ENCODE measurements around the gene ITK.
"Not testable (repeated sequence)": the region's sequence is repeated elsewhere in the genome, so short reads cannot be mapped to it uniquely, and the experiment has no call there.

The ITK gene

DNA sequence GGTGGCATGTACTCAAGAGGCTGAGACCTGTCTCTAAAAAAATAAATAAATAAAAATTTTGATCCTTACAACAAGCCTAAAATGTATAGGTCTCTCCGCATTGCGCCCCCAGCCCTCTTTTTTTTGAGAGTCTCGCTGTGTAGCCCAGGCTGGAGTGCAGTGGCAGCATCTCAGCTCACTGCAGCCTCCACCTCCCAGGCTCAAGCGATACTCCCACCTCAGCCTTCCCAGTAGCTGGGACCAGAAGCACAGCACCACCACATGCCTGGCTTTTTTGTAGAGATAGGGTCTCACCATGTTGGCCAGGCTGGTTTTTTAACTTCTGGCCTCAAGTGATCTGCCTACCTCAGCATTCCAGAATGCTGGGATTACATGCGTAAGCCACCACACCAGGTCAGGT, 12.4 kb upstream of the ITK start:
- DNase-seq (ENCODE audit: low spot score) = no peak

DNA sequence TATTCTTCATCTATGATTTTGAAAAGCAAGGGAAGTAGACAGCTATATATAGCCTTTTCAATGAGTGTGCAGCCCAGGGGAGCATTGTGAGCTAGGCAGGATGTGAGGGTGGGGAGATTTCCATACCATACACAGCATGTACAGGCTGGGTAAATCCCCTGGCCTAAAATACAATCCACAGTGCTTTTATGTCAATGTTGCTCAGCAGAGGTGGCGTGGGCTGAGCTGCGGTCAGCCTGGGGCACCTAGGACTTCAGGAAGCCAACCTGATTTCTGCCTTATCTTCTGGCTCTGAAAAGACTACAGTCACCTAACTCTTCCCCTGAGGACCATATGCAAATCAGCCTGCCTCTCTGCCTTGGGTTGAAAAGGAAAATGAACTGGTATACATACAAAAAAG, 8.2 kb upstream of the ITK start:
- no peak for DNase-seq (ENCODE audit: low spot score)

DNA sequence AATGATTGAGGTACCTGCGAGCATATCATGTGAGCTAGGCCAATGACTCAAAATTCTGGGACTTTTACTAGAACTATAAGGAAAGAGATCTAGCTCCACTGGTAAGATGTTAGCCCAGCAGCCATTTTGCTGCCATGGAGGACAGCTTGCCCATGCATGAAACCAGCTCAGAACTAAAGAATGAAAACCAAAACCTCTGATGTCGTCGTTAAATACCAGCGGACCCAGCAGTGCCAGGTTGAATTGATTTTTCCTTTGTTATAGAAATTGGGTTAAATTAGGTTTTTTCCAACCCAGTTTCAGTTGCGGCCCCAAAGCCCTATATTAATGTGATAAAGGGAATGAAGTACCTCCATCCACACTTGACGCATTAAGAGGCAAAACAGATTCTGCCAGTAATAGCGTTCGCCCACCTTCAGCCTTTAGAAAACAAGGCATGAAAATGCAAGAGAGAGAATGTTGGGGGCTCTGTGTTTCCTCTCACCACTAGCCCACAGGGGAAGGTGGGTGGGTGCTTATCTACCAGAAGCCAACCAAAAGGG, 5.5 kb upstream of the ITK start:
- no peak for DNase-seq (ENCODE audit: low spot score)

DNA sequence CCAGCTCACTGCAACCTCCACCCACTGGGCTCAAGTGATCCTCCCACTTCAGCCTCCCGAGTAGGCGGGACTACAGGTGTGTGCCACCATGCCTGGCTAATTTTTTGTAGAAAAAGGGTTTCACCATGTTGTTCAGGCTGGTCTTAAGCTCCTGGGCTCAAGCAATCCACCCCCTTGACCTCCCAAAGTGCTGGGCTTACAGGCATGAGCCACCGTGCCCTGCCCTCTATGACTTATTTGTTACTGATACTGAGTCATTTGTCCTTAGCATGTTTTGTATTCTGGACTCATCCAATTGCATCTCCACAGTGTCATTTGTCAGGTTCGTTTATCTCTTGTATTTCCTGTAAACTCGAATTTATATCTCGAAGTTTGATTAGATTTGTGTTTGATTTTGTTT, 2.7 kb upstream of the ITK start:
- DNase-seq (ENCODE audit: low spot score) = no peak

DNA sequence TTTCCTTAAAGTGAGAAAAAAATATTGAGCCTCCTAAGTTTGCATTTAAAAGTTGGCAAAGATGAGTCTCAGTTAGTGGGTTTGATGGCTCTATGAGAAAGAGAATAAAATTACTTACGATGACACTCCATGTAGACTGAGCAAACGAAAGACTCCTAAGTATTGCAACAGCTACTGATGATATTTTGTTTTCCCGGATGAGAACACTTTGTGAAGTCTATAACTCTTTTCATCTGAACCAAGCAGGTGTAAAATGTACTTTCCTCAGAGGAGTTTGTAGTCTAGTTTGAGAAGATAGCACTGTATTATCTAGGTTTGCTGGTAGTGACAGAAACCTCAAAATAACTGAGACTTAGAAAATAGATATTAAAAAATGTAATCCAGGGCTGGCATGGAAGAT, 1.7 kb upstream of the ITK start:
- DNase-seq (ENCODE audit: low spot score) = no peak

DNA sequence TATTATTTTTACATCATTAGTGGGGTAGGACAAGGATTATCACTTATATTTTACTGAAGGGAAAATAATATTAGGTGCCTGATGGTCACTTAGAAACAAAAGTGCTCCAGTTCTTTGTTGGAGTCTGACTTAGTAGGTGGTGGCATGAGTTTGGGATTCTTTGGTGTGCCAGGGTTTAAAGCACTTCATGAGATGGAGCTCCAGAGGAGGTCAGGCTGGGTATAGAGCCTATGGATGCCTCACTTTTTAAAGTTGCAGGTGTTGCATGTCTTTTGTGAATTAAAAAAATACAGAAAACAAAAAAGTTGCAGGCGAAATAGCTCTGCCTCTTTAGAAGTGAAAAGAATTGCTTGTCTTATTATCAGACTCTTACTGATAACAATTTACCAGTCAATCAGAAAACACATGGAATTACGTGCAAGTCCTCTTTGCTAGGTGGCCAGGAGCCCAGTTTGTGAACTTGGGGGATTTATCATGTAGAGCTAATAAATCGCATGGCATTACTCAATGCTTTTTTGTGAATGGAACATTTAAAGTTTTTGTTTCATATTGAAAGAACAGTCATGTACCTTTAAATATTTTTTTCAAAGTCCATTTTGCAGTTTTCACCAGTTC, 1.6 kb downstream of the ITK start:
- DNase-seq (ENCODE audit: low spot score) = no peak

DNA sequence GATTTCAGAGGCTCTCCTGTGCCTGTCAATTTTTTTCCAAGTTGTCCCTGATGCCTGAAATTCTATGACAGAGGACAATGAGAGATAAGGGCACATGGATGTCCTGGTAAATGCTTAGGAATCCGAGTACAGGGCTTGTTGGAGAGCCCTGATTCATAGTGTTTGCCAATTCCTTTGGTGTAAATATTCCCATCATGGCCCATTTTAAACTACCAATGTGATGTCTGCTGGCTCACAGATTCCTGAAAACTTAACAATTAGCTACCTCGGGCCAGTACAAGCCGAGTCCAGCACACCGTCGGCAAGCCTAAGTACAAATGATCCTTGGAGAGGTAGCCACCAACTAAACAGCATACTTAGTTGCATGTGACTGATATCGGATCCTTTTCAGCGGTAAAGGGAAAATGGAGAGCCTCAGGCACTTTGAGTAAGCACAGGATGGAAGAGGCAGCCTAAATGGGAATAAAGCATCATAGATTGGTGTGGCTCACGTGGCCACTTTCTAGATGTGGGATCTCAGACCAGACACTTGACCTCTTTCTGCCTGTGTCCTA, 3.6 kb downstream of the ITK start:
- DNase-seq (ENCODE audit: low spot score) = no peak

DNA sequence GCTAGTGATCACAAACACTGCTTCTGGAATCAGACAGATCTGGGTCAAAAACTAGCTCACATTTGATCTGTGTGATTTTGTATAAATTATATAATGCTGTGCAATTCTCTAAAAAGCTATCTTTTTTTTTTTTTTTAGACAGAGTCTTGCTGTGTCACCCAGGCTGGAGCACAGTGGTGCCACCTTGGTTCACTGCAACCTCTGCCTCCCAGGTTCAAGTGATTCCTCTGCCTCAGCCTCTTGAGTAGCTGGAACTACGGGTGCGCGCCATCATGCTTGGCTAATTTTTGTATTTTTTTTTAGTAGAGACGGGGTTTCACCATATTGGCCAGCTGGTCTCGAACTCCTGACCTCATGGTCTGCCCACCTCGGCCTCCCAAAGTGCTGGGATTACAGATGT, 4.5 kb downstream of the ITK start:
- not testable (repeated sequence) for DNase-seq (ENCODE audit: low spot score)

DNA sequence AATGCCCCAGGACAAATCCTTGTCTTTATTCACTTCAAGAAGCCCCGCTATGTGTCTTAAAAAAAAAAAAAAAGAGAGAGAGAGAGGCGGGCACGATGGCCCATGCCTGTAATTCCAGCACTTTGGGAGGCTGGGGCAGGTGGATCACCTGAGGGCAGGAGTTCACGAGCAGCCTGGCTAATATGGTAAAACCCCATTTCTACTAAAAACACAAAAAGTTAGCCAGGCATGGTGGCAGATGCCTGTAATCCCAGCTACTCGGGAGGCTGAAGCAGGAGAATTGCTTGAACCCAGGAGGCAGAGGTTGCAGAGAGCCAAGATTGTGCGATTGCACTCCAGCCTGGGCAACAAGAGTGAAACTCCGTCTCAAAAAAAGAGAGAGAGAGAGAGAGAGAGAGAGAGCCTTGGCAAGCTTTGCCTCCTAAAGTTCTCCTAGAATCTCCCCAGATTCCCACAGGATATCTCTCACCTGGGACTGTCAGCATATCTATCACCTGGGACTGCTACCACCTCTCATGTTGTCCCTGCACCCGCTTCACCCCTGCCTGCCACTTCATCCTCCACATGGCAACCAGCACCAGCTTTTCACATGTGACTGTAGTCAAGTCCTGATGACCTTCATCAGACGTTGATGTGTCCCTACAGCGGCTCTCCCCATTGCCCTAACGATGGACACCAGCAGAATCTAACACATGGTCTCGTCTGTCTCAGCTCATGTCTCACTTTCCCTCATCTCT, 5.8 kb downstream of the ITK start:
- no peak for DNase-seq (ENCODE audit: low spot score)

DNA sequence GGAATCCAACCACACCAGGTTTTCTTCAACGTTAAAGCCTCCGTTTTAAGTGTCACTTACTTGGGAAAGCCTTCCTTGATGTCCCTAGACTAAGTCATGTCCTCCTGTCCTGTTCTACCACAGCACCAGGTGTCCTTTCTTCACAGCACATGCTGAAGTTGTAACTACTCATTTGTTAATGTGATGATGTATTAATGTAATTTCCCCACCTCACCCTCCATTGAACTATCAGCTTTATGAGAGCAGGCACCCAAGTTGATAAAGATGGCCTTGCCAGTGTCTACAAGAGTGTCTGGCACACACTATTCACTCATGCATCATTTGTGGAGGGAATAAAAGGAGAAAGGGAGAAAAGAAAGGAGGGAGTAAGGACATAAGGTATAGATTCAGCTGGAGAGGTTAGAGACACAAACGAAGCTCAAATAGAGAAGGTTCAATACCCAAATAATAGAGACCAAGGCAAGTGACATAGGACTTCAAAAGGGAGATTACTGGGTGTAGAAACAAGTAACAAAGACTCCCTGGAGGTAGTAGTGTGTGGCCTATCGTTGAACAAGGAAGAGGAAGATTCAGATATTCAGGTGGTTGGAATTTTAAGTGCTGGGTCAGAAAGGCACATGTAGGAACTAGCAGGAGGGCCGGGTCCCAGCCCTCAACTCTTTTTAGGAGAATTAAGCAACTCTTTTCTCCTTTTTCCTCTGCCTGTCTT, 6.6 kb downstream of the ITK start:
- no peak for DNase-seq (ENCODE audit: low spot score)

DNA sequence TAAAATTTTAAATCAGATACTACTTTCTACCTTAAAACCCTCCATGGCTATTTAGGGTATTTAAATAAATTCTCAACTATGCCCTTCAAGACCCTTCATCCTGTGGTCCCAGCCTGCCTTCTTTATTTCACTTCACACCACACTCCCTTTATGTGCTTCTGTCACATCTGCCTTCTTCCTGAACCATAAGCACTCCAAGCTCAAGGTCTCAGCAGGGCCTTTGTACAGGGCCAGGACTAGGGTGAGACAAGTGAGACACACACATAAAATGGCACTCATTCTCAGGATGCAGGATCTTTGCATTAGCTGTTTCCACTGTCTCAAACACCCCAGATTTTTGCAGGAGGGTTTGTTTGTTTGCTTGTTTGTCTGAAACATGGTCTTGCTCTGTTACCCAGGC, 7.6 kb downstream of the ITK start:
- DNase-seq (ENCODE audit: low spot score) = no peak

DNA sequence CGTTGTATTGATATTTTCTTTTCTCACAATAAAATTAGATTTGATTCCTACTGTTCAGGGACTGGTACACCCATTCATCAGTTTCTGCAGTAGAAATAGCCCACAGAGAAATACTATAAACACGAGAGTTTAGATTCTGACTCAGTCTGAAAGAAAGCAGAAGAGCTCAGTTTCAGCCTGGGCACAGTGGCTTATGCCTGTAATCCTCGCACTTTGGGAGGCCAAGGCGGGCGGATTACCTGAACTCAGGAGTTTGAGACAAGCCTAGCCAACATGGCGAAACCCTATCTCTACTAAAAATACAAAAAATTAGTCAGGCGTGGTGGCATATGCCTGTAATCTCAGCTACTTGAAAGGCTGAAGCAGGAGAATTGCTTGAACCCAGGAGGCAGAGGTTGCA, 8.6 kb downstream of the ITK start:
- DNase-seq (ENCODE audit: low spot score) = no peak

DNA sequence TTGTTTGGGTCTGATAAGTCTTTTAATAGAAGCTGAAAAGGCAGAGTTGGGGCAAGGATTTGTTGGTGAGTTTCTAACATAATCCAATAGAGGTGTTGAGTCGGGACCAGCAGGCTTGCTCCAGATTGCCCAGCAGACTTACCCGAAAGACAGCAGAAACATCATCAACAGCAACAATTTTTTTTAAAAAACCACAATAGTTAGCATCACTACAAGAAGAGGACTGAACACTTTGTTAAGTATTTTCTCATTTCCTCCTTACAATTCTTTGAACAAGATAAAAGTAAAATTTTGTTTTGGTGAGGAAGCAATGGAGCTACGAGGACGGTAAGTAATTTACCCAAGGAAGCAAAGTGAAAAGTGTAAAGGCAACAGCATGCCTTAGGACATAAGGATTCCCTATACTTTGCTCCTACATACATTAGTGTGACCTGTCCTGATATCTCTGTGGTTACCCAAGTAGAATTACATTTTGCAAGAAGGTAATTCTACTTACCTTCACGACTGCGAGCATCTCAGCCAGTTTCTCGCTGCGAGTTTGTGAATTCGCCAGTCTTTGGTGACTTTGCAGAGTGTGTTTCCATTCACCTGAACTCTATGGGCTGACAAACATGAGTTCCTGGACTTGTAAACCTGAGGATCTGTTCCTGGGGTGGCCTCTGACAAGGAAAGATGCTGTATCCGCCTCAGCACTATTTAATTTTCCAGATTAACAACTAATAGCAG, 13.2 kb downstream of the ITK start:
- no peak for DNase-seq (ENCODE audit: low spot score)

DNA sequence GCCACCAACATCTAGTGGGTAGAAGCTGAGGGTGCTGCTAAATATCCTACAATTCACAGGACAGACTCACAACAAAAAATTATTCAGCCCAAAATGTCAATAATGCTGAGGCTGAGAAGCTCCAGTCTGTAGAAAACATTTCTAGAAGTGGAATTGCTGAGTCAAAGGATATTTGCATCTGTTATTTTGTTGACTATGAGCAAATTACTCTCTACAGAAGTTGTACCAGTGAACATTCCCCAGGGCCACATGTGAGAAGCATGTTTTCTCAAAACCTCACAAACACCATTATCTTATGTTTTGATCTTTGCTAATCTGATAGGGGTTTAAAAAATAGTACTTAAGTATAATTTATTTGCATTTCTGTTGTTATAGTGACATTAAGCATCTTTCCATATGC, 15.4 kb downstream of the ITK start:
- DNase-seq (ENCODE audit: low spot score) = no peak

DNA sequence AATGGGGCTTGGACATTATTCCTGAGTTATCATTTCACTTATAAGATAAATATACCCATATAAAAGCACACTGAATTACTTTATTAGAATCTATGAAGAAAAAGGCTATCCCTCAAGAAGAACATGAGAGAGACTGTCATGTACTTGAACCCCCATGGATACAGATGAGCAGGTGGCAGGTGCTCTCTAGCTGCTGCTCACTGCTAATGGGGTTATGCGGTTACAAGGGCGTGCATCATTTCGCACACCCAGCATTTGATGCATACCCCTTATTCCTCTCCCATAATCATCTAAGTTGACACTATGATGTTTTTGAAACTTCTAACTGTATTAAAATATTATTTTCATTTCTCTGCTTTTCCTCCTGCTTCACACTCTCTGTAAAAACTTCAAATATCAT, 16.4 kb downstream of the ITK start:
- no peak for DNase-seq (ENCODE audit: low spot score)

DNA sequence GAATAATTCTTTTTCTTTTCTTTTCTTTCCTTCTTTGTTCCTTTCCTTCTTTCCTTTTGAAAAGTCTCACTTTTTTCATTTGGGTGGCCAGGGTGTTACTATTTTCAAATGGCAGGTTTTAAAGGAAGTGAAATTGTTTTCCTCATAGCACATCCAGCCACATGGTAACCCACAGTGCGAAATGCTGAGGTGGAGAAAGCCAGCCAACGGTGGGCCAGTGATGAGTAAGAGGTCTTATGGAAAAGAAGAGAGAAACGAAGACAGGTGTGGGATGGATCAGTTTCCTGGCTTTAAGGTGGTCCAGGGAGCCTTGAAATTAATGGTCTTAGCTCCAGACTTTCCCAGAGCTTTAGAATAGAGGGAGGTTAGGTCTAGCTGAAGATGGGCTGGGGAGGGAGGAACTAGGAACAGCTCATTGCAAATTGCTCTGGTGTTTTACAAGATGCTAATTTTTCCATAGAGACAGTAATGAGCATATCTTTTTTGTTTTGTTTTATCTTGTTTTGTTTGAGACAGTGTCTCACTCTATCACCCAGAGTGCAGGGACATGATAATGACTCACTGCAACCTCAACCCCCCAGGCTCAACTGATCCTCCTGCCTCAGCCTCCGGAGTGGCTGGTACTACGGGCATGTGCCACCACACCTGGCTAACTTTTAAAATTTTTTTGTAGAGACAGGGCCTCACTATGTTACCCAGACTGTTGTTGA, 17.8 kb downstream of the ITK start:
- no peak for DNase-seq (ENCODE audit: low spot score)

DNA sequence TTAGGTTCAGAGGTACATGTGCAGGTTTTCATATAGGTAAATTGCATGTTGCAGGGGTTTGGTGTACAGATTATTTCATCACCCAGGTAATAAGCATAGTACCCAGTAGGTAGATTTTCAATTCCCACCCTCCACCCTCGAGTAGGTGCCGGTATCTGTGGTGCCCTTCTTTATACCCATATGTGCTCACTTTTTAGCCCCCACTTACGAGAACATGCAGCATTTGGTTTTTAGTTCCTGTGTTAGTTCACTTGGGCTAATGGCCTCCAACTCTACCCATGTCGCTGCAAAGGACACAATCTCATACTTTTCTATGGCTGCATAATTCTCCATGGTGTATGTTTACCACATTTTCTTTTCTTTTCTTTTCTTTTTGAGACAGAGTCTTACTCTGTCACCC, 21.2 kb downstream of the ITK start:
- no peak for DNase-seq (ENCODE audit: low spot score)

DNA sequence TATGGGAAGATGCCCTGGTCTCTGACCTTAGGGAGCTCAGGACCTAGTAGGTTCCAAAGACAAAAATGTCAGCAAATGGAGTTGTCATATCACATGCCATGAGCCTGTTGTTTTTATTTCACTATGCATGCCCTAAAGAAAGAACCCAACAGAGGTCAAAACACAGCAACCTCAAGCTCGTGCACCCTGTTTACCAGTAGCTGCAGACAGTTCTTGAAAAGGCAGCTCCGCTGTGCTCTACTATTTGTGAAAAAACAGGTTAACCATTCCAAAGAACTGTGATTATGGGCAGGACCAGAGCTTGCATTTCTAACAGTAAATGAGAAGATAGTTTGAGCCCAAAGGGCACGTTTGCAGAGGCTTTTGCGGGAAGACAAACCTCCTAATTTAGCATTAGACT, 22.8 kb downstream of the ITK start:
- no peak for DNase-seq (ENCODE audit: low spot score)

DNA sequence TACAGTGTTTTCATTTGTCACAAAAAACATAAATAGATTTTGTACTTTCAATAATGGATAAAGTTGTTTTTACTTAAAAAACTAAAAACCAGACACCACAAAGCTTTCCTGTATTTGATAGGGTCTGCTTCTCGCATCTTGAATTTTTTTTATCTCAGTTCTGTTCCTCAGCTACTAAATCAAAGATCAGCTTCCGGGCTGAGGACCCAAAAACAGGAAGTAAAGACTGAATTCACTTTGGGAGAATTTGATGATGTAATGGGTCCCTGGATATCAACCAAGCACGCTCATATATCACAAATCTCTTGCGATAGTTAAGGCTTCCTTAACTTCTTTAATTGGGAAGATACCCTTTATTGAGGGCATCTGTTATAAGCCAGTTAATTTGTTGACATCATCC, 24.1 kb downstream of the ITK start:
- DNase-seq (ENCODE audit: low spot score) = no peak

DNA sequence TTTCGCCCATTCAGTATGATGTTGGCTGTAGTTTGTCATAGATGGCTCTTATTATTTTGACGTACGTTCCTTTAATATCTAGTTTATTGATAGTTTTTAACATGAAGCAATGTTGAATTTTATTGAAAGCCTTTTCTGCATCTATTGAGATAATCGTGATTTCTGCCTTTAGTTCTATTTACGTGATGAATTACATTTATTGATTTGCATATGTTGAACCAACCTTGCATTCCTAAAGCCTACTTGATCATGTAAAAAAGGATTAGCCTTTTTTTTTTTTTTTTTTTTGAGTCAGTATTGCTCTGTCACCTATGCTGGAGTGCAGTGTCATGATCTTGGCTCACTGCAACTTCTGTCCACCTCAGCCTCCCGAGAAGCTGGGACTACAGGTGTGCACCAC, 25.1 kb downstream of the ITK start:
- DNase-seq (ENCODE audit: low spot score) = no peak

DNA sequence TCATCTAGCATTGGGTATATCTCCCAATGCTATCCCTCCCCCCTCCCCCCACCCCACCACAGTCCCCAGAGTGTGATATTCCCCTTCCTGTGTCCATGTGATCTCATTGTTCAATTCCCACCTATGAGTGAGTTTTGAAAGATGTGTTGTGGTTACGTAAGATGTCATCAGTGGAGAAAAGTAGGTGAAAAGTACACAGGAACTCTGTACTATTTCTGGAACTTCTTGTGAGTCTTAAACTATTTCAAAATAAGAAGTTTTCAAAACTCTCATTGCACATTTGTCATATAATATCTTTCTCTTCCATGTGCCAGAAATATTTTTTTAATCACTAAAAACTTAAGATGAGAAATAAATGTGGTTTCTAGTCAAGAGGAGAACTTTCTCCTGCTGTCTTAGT, 30.0 kb downstream of the ITK start:
- not testable (repeated sequence) for DNase-seq (ENCODE audit: low spot score)

DNA sequence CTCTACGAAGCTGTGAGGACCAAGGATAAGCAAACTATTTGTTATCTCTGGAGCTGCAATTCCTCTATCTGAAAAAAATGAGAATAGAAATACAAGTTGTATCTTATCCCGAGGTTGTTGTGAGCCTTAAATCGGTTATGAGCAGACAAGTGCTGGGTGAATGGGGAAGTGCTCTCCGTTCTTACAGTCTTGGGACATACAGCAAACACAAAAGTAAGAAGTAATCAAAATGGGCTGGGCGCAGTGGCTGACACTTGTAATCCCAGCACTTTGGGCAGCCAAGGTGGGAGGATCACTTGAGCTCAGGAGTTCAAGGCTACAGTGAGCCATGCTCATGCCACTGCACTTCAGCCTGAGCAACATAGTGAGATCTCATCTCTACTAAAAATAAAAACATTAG, 31.7 kb downstream of the ITK start:
- no peak for DNase-seq (ENCODE audit: low spot score)

Data from AG08396 (cell line).